ENCODE measurements around the gene SLC41A3.
"Not testable (repeated sequence)": the region's sequence is repeated elsewhere in the genome, so short reads cannot be mapped to it uniquely, and the experiment has no call there.

Gene SLC41A3

DNA sequence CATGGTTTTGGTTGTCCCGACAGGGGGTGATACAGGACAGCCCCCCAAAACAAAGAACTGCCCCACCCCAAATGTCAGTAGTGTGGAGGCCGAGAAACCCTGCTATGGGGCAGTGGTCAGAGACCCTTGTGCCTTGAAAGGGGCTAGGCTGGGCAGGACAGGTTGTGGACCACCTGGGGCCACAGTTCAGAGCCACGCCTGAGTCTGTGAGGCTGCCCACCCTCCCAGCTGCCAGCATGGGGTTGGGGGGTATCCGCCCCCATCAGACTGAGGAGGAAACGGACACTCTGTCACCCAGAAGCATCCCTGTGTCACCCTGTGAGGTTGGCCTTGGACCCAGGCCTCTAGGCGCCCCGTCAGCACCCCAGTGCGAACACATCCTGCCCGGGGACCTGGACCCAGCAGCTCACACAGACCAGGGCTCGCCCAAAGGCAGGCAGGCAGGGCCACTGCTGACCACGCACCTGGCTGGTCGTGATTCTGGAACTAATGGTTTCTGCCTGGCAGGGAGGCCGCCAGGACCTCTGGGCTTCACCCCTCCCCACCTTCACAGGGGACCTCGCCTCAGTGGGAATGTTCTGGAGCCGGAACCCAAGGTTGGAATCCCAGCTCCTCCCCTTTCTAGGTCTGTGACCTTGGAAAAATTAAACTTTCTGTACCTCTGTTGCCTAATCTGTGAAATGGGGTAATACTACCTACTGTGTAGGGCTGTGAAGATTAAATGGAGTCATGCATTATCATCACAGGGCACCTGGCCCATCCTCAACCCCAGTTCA lies 1.4 kb downstream of the SLC41A3 start:
- DNase-seq (ENCODE audit: low spot score) (no peak), FAIRE-seq (no peak)

DNA sequence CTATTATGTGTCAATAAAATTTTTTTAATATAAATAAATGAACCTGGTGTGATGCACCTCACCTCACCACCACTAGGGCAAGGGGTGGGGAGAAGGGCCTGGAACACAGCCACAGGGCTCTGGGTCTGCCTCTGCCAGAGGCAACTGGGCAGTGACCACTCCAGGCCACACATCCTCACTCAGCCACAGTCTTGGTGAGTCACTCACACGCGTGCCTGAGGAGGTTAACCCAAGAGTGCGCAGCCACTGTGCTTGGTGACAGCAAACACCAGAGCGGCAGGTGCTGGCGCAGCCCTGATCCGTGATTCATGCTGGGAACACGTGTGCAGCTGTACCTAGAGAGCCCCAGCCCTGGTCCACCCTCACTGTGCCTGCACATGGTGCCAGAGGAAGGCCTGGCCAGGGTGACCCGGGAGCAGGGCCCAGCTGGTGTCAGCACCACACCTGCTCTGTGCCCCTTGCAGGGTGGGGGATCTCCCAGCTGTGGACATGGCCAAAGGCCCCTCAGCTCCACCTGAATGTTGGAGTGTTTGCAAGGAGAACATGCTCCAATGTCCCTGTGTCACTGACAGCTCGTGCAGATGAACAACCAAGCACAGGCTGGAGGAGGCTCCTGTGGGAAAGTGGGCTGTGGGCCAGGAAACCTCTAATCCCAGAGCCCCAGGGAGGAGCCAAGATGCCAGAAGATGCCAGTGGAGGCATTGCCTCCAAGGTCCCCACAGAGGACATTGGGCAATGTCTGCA lies 2.1 kb downstream of the SLC41A3 start:
- FAIRE-seq (peak; percentile 93), DNase-seq (ENCODE audit: low spot score) (peak; percentile 98)

DNA sequence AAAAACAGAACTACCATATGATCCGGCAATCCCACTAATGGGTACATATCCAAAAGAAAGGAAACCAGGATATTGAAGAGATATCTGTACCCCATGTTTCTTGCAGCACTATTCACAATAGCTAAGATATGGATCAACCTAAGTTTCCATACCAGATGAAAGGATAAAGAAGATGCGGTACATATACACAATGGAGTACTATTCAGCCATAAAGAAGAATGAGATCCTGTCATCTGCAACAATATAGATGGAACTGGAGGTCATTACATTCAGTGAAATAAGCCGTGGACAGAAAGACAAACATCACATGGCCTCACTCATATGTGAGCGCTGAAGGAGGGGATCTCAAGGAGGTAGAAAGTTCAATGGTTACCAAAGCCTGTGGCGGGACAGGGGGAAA lies 3.0 kb downstream of the SLC41A3 start:
- FAIRE-seq = no peak
- no peak for DNase-seq (ENCODE audit: low spot score)

DNA sequence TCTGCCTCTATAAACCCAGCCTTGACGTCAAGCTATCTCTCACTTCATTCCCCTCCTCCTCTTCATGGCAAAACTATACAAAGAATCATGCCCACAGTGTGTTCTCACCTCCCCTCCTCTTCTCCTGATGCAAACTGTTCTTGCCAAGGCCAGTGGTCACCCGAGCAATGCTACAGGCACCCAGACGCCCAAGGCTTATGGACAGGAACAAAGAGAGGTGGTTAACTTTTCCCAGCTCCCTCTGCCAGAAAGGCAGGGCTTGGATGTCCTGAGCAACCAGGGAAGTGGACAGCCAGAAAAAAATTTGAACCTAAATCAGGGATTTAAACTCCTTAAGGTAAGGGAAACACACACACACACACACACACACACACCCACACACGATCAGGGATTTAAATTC lies 5.1 kb downstream of the SLC41A3 start:
- DNase-seq (ENCODE audit: low spot score) (no peak), FAIRE-seq (no peak)

DNA sequence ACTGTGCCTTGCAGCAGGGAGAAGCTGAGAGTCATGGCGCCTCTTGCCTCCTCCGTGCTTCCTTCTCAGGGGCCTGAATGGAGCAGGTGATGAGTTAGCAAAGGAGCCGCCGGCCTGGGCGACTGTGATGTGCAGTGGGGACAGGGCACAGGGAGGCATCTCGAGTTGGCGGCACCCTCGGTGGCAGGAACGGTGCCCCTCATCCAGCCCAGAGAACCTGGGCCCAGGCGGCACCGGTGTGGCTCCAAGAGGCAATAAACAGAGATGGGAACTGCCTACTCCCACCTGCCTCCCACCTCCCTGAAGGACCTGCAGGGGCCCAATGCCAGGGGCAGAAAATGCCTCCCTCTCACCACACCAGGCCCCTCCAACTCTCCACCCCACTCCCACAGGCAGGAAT lies 6.2 kb downstream of the SLC41A3 start:
- DNase-seq (ENCODE audit: low spot score) (no peak), FAIRE-seq (no peak)

- DNase-seq (ENCODE audit: low spot score) = no peak
- FAIRE-seq = no peak
These were observed 7.8 kb downstream of the SLC41A3 start for GRCh38 chr3:126076140-126076539.

GRCh38 chr3:126070146-126070545 lies 13.8 kb downstream of the SLC41A3 start:
- FAIRE-seq = no peak
- no peak for DNase-seq (ENCODE audit: low spot score)

- FAIRE-seq = no peak
- no peak for DNase-seq (ENCODE audit: low spot score)
These were observed 16.0 kb downstream of the SLC41A3 start for GRCh38 chr3:126067959-126068358.

- FAIRE-seq; DNase-seq (ENCODE audit: low spot score): not testable (repeated sequence)
These were observed 17.2 kb downstream of the SLC41A3 start for GRCh38 chr3:126066676-126067075.

GRCh38 chr3:126065876-126066275 lies 18.0 kb downstream of the SLC41A3 start:
- no peak for FAIRE-seq
- DNase-seq (ENCODE audit: low spot score) = no peak

DNA sequence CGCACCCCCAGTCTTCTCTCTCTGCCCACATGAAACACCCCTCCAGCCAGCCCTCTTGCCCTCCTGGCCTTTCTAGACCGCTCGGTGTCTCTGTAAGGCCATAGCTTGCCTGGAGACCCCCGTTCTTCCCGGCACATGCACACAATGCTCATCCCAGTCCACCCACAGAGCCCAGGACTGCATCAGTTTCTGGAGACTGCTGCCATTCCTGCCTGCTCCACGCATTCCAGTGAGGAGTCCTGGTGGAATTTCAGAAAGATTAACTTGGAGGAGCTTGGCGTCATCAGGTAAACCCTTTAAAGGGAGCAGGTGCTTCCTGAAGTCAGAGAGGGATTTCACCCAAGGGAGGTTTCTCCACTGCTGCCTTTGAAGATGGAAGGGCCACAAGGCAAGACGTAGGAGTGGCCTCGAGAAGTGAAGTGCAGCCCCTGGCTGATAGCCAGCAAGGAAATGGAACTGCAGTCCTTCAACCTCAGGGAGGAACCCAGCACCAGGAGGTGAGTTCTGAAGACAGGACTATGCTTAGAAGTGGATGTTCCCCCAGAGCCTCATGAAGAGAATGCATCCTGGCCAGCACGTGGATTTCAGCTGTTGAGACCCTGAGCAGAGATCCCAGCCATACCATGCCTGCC lies 19.2 kb downstream of the SLC41A3 start:
- no peak for FAIRE-seq
- DNase-seq (ENCODE audit: low spot score) = no peak

GRCh38 chr3:126063358-126063965 lies 20.5 kb downstream of the SLC41A3 start:
- DNase-seq (ENCODE audit: low spot score) (no peak), FAIRE-seq (no peak)

- DNase-seq (ENCODE audit: low spot score) (no peak), FAIRE-seq (no peak)
These were observed 22.5 kb downstream of the SLC41A3 start for GRCh38 chr3:126061301-126062032.

DNA sequence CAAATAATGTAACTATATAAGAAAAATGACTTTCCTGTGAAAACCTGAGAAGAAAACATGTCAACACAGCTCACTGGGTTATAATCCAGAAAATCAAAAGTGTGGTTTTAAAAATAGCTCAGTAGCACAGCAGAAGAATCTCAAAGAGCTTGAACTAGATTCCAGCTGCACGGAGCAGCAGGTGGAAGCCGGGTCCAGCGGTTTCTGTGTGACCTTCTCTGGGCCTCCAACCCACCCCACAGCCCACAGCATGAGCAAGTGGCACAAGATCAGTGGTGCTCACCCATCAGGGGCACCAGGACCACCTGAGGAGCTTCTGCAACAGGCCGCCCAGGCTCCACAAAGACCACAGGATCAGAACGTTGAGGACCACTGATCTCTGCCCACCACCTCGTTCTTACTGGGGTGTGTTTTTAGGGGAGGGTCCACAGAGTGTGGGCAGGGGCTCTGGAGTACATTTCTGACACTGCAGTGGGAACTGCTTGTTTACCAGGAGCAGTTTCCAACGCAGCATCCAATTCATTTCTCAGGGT lies 23.2 kb downstream of the SLC41A3 start:
- FAIRE-seq = no peak
- DNase-seq (ENCODE audit: low spot score) = no peak

GRCh38 chr3:126058666-126059065 lies 25.3 kb downstream of the SLC41A3 start:
- FAIRE-seq (no peak), DNase-seq (ENCODE audit: low spot score) (no peak)

GRCh38 chr3:126057936-126058335 lies 26.0 kb downstream of the SLC41A3 start:
- FAIRE-seq (no peak), DNase-seq (ENCODE audit: low spot score) (no peak)

- no peak for FAIRE-seq
- no peak for DNase-seq (ENCODE audit: low spot score)
These were observed 26.5 kb downstream of the SLC41A3 start for GRCh38 chr3:126057501-126057819.

DNA sequence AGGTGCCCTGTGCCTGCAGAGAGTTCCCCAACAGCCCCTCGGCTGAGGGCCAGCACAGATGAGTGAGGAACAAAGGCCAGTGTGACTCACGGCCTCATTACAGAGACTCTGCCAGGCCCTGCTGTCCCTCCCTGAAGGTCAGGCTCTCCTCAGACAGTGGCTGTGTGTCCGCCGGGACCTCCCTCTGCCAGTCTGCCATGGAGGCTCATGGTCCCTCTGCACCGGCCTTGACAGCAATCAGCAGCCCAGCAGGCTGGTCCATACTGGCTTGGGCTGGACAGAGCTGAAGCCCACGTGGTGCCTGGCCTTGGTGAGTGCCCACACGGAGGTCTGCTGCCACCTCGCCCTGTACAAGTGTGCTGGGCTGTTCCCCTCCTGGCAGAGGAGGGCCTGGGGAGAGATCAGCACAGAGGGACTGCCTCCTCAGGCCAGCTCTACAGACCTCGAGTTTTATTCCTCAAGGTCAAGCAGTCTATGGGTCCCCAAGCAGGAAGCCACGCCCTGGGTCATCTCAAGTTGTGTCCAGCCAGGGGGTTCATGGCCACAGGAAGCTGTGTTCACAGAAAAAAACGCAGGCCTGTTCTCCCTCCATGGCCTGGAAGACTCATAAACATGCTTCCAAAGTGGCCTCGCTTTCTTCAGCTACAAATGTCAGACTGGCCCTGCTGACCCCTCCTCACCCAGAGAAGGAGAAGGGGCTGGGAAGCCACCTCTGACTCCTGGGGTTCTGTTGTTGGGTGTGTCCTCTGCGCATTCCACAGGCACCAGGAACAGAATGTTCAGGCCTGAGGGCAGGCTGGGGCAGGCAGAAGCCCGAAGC lies 27.0 kb downstream of the SLC41A3 start:
- DNase-seq (ENCODE audit: low spot score) = no peak
- no peak for FAIRE-seq

- DNase-seq (ENCODE audit: low spot score) (no peak), FAIRE-seq (no peak)
These were observed 27.8 kb downstream of the SLC41A3 start for GRCh38 chr3:126056088-126056487.

- FAIRE-seq (no peak), DNase-seq (ENCODE audit: low spot score) (no peak)
These were observed 29.1 kb downstream of the SLC41A3 start for GRCh38 chr3:126054870-126055269.
